HepG2 (cell line): ENCODE measurements around the gene NUDT14. TPM values are rescaled to one million over a fixed set of nuclear protein-coding genes. Genes with fewer than 3 reads are reported as not detected.

Experiments used
- ATAC-seq: fragments of 200-7000 bp; cut with Tn5 transposase; 3 replicates; pipeline ENCODE4 v1.9.1; 2020; ENCODE audit warnings: mild to moderate bottlenecking, moderate library complexity
- BruUV-seq: library from RNA; stranded (reverse); fragments of 400-500 nt; replicated peaks from 2 replicates; lab custom pipeline; 2021; lab: Mats Ljungman, UMichigan
- CTCF ChIA-PET: fragments of 300-600 bp; formaldehyde crosslinking; extraction: SDS; loops from one replicate; lab custom pipeline; 2021; ENCODE audit warnings: low total read pairs, inconsistent platforms, low intra/inter-chr PET ratio; lab: Yijun Ruan, JAX
- POLR2A ChIA-PET: fragments of 350-600 bp; sonication (Branson Sonifier 250); formaldehyde crosslinking; loops from one replicate; lab custom pipeline; 2020; ENCODE audit warnings: antibody characterized with exemption, inconsistent platforms; lab: Yijun Ruan, JAX
- DNase-seq: peaks from one replicate; pipeline ENCODE4 v3.0.0-alpha.2; 2015; ENCODE audit warnings: low spot score
- FAIRE-seq: peaks from 3 replicates; lab custom pipeline; 2011; peaks lifted over from hg19 to GRCh38; lab: Jason Lieb, UNC
- H2AFZ ChIP-seq: one replicate; pipeline ENCODE4 v1.6.1; 2011; ENCODE audit warnings: low read length, inconsistent platforms
- H3K27ac ChIP-seq: fragments of 300-600 bp; 3 replicates; pipeline ENCODE4 v1.8.0; 2011; ENCODE audit warnings: mixed run types, mild to moderate bottlenecking, mixed read lengths, low read length, inconsistent platforms; ENCODE audit not compliant: insufficient read depth; ENCODE audit errors: extremely low read length
- H3K27me3 ChIP-seq, 2 experiments: fragments of 200-600 bp in 1 of 2; 2 replicates in 1 of 2; 3 replicates in 1 of 2; pipeline versions ENCODE4 v1.6.0 to v1.8.0; 2011; ENCODE audit warnings: low read length in 2 of 2, mild to moderate bottlenecking in 2 of 2, moderate library complexity in 2 of 2, inconsistent platforms in 1 of 2; ENCODE audit not compliant: insufficient read depth in 2 of 2, control insufficient read depth in 1 of 2
- H3K36me3 ChIP-seq, 2 experiments: fragments of 200-600 bp in 1 of 2; replicated peaks in 1 of 2; 2 replicates in 1 of 2; 3 replicates in 1 of 2; pipeline versions ENCODE4 v1.5.1 to v1.8.0; 2011; ENCODE audit warnings: low read length in 2 of 2, inconsistent platforms in 1 of 2; ENCODE audit not compliant: insufficient read depth in 2 of 2, control insufficient read depth in 1 of 2
- H3K4me1 ChIP-seq: 2 replicates; pipeline ENCODE4 v1.5.1; 2012; ENCODE audit warnings: low read length, inconsistent platforms; ENCODE audit not compliant: insufficient read depth
- H3K4me2 ChIP-seq: 2 replicates; pipeline ENCODE4 v1.6.0; 2011; ENCODE audit warnings: low read depth, low read length, inconsistent platforms
- H3K4me3 ChIP-seq, 3 experiments: fragments of 200-600 bp in 1 of 3; sonication (generic), shearing (Covaris generic) in 1 of 3; replicated peaks in 1 of 3; 2 replicates each; pipeline ENCODE4 v1.5.1; 2011 to 2016; ENCODE audit warnings: low read length in 3 of 3, inconsistent platforms in 2 of 3, low read depth in 2 of 3, mild to moderate bottlenecking in 2 of 3, control low read depth in 1 of 3, mixed read lengths in 1 of 3; ENCODE audit not compliant: insufficient read depth in 1 of 3
- H3K79me2 ChIP-seq: one replicate; pipeline ENCODE4 v1.6.1; 2011; ENCODE audit warnings: low read length, inconsistent platforms; ENCODE audit not compliant: insufficient read depth
- H3K9ac ChIP-seq: 2 replicates; pipeline ENCODE4 v1.6.0; 2011; ENCODE audit warnings: mild to moderate bottlenecking, low read depth, low read length, inconsistent platforms; ENCODE audit not compliant: insufficient read depth
- H3K9me3 ChIP-seq: 2 replicates; pipeline ENCODE4 v1.5.1; 2012; ENCODE audit warnings: mild to moderate bottlenecking, low read length
- H4K20me1 ChIP-seq: 2 replicates; pipeline ENCODE4 v1.6.0; 2011; ENCODE audit warnings: inconsistent platforms, mild to moderate bottlenecking, low read length, moderate library complexity; ENCODE audit not compliant: insufficient read depth
- CEBPG ChIP-seq: IDR thresholded peaks from 2 replicates; pipeline ENCODE4 v1.6.1; 2016
- GABPB1 ChIP-seq: IDR thresholded peaks from 2 replicates; pipeline ENCODE4 v1.6.1; 2016; ENCODE audit warnings: mild to moderate bottlenecking, missing genetic modification reagents, moderate library complexity, missing compliant biosample characterization
- JUND ChIP-seq: sonication (generic); formaldehyde crosslinking; IDR thresholded peaks from 2 replicates; pipeline ENCODE4 v1.8.0; 2022; ENCODE audit warnings: mild to moderate bottlenecking, missing genetic modification reagents
- NRL ChIP-seq: sonication (generic); formaldehyde crosslinking; IDR thresholded peaks from 2 replicates; pipeline ENCODE4 v1.5.0; 2020; ENCODE audit warnings: missing genetic modification reagents, mild to moderate bottlenecking, moderate library complexity, borderline replicate concordance
- PAX8 ChIP-seq: sonication (generic); formaldehyde crosslinking; IDR thresholded peaks from 2 replicates; pipeline ENCODE4 v1.8.0; 2022; ENCODE audit warnings: mild to moderate bottlenecking, missing genetic modification reagents, borderline replicate concordance
- THRA ChIP-seq: sonication (generic); formaldehyde crosslinking; IDR thresholded peaks from 2 replicates; pipeline ENCODE4 v1.4.0; 2020; ENCODE audit warnings: missing genetic modification reagents, borderline replicate concordance
- YEATS2 ChIP-seq: sonication (generic); formaldehyde crosslinking; IDR thresholded peaks from 2 replicates; pipeline ENCODE4 v1.4.0; 2020; ENCODE audit warnings: missing genetic modification reagents, borderline replicate concordance
- WGBS: methylation state at CpG from one replicate; pipeline ENCODE4 v1.1.6; 2017; ENCODE audit warnings: low lambda C conversion rate; 5-methylcytosine and 5-hydroxymethylcytosine counted together
- in situ Hi-C: cut with HindIII; loops from 2 replicates; pipeline ENCODE4 v1.10.0; 2017; ENCODE audit warnings: low pct_unique_long_range_greater_than_20kb; ENCODE audit not compliant: extremely low pct_ligation_motif_present
- intact Hi-C: fragments of 100-400 bp; cut with micrococcal nuclease; formaldehyde crosslinking; loops from one replicate; pipeline ENCODE4 v1.10.0; 2022; ENCODE audit not compliant: unreplicated experiment
- polyA plus RNA-seq, 8 experiments: library from polyadenylated mRNA; depleted of rRNA in 3 of 8; stranded (reverse) in 7 of 8; unstranded in 1 of 8; fragments of >200 nt; fragmentation: Illumina TruSeq in 4 of 8; extraction: Trizol in 4 of 8; gene quantifications; 2 replicates each; pipeline versions ENCODE4 v1.2.1 to v1.2.3, GENCODE V29; 2011 to 2016; ENCODE audit warnings: low read depth in 4 of 8, missing spikeins in 1 of 8, mixed read lengths in 1 of 8; ENCODE audit not compliant: insufficient read depth in 1 of 8
- total RNA-seq, 5 experiments: library from RNA; depleted of rRNA; stranded (reverse); fragments of >200 nt; fragmentation: Illumina TruSeq; extraction: Trizol; gene quantifications; 2 replicates each; pipeline ENCODE4 v1.2.3, GENCODE V29; 2016; ENCODE audit warnings: low read depth in 1 of 5
- TF ChIP-seq, protein P1 (sequence below): conservative IDR thresholded peaks from 2 replicates; pipeline ENCODE4 v1.6.1; 2018; ENCODE audit warnings: missing genetic modification reagents
- TF ChIP-seq, protein P2 (sequence below): IDR thresholded peaks from 2 replicates; pipeline ENCODE4 v1.6.1; 2012; ENCODE audit warnings: inconsistent platforms

The NUDT14 gene
- total and polyA plus RNA-seq, 2 of the 13 experiments (the other 11 are each of a cell fraction or from before 2014, with no cell fraction given) = 5.8 to 6.1 TPM

- CTCF ChIA-PET = no interaction called here
- TF ChIP-seq GABPB1 (CRISPR knock-in tag) (no peak), YEATS2 (CRISPR knock-in tag) (no peak), NRL (no peak), THRA (CRISPR knock-in tag) (no peak), CEBPG (CRISPR knock-in tag) (no peak), JUND (CRISPR knock-in tag) (no peak), PAX8 (CRISPR knock-in tag) (no peak)
- TF ChIP-seq, protein P1, sequence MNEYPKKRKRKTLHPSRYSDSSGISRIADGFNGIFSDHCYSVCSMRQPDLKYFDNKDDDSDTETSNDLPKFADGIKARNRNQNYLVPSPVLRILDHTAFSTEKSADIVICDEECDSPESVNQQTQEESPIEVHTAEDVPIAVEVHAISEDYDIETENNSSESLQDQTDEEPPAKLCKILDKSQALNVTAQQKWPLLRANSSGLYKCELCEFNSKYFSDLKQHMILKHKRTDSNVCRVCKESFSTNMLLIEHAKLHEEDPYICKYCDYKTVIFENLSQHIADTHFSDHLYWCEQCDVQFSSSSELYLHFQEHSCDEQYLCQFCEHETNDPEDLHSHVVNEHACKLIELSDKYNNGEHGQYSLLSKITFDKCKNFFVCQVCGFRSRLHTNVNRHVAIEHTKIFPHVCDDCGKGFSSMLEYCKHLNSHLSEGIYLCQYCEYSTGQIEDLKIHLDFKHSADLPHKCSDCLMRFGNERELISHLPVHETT (CRISPR knock-in tag) = no peak
- TF ChIP-seq, protein P2, sequence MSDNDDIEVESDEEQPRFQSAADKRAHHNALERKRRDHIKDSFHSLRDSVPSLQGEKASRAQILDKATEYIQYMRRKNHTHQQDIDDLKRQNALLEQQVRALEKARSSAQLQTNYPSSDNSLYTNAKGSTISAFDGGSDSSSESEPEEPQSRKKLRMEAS = no peak
- TF ChIP-seq, all 625 proteins: peak for 0
- intact Hi-C loops = loop anchor here (5.0 kb wide), 1 partner anchor 94 kb away; no protein-coding TSS in a partner anchor
- Histone ChIP-seq H3K4me2 (no peak overlapping the region), H3K27ac (no peak overlapping the region), H3K4me1 (peaks cover 13% of the 10 kb centered on the region; the same call in 1 of the 2 replicates), H2AFZ (no peak overlapping the region), H3K9me3 (peaks cover 6% of the 10 kb centered on the region; the same call in 1 of the 2 replicates), H3K9ac (no peak overlapping the region), H3K4me3 (no peak overlapping the region), H3K79me2 (no peaks in the 10 kb centered on the region), H3K36me3 (no peaks in the 10 kb centered on the region), H4K20me1 (no peaks in the 10 kb centered on the region), H3K27me3 (peaks cover 6 to 35% of the 10 kb centered on the region in 2 experiments; a peak in 4 of 5 replicates)
- FAIRE-seq (no peak), DNase-seq (no peak), ATAC-seq (no peak)
- WGBS = 6% methylated on average over 4 of the region's 4 CpGs
- in situ Hi-C loops = no loop called here
- BruUV-seq = no TSS peak
- POLR2A ChIA-PET = no interaction called here
Measured at GRCh38 chr14:105185973-105186372, 4.9 kb upstream of the NUDT14 start.
